Renal pelvis (tissue), 4 donors: Measurements from ENCODE around the gene PRSS21. TPM values are rescaled to one million over a fixed set of nuclear protein-coding genes. Genes with fewer than 3 reads are reported as not detected.

Experiments used
- DNase-seq: peaks from one replicate; pipeline ENCODE4 v3.0.0-alpha.2; 2013
- polyA plus RNA-seq, 3 donors: library from polyadenylated mRNA; unstranded; fragments of 120-200 nt; gene quantifications; one replicate each; pipeline ENCODE4 v1.2.1, GENCODE V29; 2013; ENCODE audit not compliant: insufficient read length in 3 of 3

The PRSS21 gene
- polyA plus RNA-seq, 3 donors: 0.38 TPM; not detected in 2

DNA sequence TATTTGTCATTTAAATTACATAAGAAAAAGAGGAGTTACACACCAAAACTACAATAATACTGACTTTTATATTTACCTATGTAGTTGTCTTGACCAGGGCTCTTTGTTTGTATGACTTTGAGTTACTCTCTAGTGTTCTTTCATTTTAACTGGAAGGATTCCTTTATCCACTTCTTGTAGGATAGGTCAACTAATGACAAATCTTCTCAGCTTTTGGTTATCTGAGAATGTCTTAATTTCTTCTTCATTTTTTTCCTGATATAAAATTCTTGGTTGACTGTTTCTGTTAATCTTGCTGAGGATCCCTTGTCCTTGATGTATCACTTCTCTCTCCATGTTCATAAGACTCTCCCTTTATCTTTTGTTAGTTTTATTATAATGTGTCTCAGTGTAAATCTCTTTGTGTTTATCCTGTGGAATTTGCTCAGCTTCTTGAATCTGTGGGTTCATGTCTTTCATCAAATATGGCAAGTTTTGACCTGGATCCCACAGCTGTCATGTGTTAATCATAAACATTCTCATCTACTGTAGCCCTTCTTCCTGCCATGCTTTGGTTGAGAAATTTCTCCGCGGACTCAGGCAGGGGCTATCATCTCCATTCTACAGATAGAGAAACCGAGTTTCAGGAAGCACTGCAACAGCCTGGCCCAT lies 13.4 kb upstream of the PRSS21 start:
- DNase-seq: no peak

- DNase-seq: no peak
These were observed 12.3 kb upstream of the PRSS21 start for GRCh38 chr16:2804728-2805127.

GRCh38 chr16:2806286-2806685 lies 10.8 kb upstream of the PRSS21 start:
- DNase-seq: no peak

DNA sequence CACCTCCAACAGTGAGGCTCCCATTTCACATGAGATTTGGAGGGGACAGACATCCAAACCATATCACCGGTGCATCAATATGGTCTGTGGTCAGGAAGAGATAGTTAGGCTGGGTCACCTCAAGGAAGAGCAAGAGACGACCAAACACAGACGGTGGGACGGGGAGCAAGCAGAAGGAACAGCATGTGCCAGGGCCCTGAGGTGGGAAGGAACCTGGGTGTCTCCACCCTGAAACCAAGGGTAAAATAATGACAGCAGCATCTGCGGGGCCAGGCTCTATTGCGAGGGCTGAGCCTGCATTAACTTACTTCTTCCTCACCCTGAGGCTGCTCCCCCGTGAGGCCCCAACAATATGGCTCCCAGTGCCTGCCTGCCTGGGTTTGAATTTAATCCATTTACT lies 8.9 kb upstream of the PRSS21 start:
- DNase-seq: no peak

DNA sequence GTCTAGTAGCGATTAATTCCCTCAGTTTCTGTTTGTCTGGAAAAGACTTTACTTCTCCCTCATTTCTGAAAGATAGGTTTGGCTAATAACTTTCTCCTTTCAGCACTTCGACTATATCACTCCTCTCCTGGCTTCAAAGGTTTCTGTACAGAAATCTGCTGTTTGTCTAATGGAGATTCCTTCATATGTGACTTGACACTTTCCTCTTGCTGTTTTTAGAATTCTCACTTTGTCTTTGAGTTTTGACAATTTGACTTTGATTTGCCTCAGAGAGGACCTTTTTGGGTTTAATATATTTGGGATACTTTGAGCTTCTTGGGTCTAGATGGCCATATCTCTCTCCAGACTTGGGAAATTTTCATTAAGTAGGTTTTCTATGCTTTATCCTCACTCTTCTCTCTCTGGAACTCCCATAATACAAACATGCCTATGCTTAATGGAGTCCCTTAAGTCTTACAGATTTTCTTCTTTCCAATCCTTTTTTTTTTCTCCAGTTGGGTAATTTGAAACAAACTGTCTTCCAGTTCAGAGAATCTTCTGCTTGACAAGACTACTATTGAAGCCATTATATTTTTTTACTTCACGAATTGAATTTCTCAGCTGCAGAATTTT lies 7.8 kb upstream of the PRSS21 start:
- no peak for DNase-seq

DNA sequence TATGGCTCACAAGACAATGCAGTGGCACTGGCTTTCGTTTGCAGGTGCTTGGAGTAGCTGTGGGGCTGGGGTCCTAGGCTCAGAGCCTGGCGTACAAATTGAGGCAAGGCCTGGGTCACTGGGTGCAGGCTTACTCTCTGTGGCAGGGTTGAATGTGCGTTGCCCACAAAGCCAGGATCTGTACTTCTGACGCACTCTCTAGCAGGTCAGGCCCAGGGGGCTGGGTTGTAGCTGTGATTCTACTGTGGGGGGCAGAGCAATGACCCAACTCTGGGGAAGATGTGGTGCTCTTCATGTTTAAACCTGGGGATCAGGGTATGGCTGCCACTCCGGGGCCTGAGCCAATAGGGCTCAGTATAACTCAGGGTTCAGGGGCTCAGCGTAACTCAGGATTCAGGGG lies 6.4 kb upstream of the PRSS21 start:
- DNase-seq: no peak

- no peak for DNase-seq
These were observed 5.2 kb upstream of the PRSS21 start for GRCh38 chr16:2811703-2812471.

DNA sequence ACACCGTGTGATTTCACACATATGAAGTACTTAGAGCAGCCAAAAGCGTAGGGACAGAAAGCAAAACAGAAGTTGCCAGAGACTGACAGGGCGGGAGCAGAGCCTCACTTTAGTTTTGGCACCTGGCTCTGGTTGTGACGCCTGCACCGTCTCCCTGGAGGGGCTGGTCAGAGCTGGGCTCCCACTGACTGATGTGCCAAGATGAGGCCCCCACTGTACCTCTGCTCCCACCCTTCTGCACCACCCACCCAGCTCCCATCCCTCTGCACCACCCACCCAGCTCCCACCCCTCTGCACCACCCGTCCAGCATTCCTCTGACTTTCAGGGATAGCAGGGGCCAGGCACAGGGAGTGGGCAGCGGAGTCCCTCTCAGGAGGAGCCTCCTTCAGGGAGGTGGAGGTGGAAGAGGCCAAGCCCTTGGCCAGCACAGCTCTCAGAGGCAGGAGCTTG lies 3.2 kb upstream of the PRSS21 start:
- DNase-seq: no peak

DNA sequence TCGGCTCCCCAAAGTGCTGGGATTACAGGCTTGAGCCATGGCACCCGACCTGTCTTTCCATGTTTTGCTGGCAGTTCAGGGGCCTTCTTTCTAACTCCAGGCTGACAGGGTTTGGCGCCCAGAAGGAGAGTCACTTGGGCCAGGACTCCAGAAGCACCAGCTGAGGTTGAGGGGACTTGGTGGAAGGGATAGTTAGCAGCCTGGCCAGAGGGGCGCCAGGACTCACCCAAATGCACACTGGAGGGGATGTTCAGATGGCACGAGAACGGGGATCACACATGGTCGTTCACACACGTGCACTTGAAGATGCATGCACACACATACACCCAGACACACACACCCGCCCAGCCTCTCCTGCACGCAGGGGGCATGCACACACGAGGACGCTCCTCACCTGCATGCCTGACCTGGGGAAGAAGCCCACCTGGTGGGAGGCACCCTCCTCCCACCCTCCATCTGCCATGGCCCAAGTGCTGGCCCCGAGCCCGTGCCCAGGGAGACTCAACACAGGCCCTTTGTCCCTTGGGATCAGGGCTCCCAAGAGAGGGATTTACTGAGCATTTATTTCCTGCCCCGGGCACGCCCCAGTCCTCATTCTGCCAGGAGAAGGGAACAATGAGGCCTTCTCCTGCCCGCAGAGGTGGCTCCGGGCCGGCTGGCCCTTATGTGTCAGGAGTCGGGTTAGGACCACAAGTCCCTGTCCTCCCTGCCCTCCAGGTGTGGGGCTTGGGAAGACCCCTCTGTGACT lies 2.3 kb upstream of the PRSS21 start:
- DNase-seq: no peak

DNA sequence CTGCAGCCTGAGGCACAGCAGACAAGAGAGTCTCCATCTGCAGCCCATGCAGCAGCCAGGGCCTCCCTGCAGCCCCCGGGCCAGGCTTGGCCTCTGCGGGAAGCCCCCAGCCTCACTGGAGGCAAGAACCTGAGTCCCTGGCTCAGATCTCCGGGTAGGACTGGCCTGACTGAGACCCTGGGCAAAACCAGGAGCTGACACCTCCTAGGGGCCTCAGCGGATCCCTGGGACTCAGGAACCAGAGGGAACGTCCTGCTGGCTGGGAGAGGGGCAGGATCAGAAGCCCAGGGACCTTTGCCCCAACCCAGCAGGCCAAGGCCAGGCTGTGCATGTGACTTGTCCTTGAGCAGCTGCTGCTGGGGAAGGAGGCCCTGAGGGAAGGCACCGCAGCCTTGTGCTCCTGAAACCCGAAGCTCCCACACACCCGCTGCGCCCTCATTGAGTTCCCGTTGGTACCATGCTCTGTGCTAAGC lies 1.7 kb upstream of the PRSS21 start:
- DNase-seq: no peak

DNA sequence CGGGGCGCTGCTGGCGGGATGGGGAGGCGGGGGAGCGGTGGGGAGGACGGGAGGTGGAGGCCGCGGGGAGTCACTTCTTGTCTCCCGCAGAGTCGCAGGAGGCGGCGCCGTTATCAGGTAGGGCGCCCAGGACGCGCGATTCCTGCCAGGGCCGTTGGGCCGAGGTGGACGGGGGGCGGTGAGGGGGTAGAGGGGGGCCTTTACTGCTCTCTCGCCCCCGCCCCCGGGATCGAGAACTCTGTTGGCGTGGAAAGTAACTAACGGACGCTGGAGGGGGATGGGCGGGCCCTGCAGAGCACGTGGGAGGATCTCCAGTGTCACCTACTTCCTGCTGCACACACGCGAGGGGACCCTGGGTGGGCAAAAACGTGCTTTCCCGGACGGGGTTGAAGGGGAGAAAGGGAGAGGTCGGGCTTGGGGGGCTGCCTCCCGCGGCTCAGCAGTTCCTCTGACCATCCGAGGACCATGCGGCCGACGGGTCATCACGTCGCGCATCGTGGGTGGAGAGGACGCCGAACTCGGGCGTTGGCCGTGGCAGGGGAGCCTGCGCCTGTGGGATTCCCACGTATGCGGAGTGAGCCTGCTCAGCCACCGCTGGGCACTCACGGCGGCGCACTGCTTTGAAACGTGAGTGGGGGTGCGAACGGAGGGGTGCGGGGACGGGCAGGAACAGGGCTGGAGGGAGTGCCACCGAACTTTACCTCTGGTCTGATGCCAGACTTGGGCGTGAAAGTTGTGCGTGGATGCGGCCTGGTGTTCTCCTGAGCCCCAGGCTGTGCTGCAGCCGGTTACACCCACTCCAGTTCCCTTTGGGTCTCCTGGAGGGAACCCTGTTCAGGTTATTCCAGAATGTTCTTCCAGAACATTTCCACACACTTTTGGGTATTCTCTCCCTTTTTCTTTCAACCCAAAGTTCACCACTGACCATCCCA lies 569 bp downstream of the PRSS21 start:
- DNase-seq: no peak

- no peak for DNase-seq
These were observed 1.3 kb downstream of the PRSS21 start for GRCh38 chr16:2818272-2818876.

GRCh38 chr16:2819179-2819938 lies 2.3 kb downstream of the PRSS21 start:
- DNase-seq: no peak

DNA sequence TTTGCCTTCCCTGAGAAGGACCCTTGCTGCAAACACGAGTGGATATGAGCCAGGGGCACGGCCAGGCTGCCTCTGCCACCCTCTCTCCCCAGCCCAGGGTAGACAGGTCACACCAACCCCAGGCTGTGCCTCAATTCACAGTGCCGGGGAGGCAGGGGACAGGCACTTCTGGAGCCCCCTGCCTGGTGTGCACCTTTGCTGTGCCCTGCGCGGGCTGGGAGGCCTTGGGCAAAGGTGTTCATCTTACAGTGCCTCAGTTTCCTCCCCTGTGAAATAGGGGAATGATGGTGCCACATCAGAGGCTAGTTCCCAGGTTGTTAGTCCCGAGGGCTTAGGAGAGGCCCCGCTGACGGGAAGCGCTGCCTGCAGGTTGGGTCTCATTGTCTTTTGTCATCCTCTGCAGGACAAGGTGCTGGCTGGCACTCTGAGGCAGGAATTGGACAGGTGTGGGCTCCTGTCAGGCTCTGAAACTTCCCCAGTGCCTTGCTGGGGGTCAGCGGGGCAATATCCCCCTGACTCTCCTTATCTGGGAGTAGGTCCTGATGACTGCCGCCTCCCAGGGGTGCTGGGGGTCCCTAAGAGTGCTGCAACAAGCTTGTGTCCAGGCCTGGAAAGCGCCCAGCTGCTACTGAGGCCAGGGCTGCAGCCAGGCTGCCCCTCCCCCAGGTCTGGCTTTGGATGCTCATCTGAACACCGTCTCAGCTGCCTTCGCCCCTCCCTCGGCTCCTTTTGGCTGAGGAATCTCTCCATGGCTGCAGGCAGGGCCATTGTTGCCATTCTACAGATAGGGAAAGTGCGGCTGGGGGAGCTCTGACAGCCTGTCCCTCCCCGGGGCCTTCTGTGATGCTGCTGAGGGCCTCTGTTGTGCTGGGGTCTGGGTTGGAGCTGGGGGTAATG lies 3.1 kb downstream of the PRSS21 start:
- DNase-seq: no peak

GRCh38 chr16:2820836-2821486 lies 3.9 kb downstream of the PRSS21 start:
- DNase-seq: no peak

- DNase-seq: no peak
These were observed 4.6 kb downstream of the PRSS21 start for GRCh38 chr16:2821487-2822157.

GRCh38 chr16:2822158-2822495 lies 5.1 kb downstream of the PRSS21 start:
- DNase-seq: no peak

- DNase-seq: no peak
These were observed 5.5 kb downstream of the PRSS21 start for GRCh38 chr16:2822496-2822895.
